ENCODE measurements around the gene CTAGE1.
"Not testable (repeated sequence)": the region's sequence is repeated elsewhere in the genome, so short reads cannot be mapped to it uniquely, and the experiment has no call there.

CTAGE1 gene, protein sequence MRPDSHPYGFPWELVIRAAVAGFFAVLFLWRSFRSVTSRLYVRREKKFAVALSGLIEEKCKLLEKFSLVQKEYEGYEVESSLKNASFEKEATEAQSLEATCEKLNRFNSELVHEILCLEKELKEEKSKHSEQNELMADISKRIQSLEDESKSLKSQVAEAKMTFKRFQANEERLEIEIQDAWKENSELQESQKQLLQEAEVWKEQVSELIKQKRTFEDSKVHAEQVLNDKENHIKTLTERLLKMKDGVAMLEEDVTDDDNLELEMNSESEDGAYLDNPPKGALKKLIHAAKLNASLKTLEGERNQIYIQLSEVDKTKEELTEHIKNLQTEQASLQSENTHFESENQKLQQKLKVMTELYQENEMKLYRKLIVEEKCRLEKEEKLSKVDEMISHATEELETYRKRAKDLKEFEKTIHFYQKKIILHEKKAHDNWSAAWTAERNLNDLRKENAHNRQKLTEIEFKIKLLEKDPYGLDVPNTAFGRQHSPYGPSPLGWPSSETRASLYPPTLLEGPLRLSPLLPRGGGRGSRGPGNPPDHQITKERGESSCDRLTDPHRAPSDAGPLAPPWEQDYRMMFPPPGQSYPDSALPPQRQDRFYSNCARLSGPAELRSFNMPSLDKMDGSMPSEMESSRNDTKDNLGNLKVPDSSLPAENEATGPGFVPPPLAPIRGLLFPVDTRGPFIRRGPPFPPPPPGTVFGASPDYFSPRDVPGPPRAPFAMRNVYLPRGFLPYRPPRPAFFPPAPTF

GRCh38 chr18:22417496-22418188 is at the start of gene CTAGE1:
Gene CTAGE1, minus strand, starts transcription at chr18:22417915. Its CDS starts 104 bp downstream, at chr18:22417811.
- DNase-seq: no peak

DNA sequence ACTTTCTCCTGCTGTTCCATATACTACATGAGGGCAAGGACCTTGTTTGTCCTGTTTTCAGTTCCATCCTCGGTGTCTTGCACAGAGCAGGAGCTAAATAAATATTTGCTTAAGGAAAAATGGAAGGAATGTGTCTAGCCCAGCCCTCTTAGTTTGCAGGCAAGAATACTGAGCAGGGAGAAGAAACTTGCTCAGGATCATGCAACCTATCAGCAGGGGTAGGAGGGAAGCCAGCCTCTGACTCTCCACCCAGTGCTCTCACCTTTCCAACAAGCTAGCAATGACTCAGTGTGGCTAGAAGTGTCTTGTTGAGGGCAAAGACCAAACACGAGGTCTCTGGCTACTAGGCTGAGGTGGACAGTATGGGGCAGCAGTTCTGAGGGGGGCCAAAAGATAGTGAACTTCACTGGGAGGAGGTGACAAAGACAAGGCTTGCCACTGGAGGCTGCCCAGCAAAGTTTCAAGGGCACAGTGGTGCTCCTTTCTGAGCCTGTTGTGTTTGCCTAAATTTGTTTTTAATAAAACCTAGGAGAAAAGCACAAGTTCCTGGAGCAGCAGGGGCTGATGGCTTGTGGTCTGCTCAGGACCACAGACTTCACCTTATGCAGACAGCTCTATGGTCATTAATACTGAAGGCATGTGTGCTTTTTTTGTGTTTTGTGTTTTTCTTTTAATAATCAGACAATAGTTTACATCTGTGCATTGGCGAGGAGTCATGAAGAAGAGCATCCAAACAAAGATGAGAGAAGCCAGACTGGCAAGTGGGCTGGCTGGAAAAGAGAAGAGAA is 49.1 kb upstream of the CTAGE1 start:
- no peak for DNase-seq

GRCh38 chr18:22465859-22466457 is 48.2 kb upstream of the CTAGE1 start:
- DNase-seq: no peak

DNA sequence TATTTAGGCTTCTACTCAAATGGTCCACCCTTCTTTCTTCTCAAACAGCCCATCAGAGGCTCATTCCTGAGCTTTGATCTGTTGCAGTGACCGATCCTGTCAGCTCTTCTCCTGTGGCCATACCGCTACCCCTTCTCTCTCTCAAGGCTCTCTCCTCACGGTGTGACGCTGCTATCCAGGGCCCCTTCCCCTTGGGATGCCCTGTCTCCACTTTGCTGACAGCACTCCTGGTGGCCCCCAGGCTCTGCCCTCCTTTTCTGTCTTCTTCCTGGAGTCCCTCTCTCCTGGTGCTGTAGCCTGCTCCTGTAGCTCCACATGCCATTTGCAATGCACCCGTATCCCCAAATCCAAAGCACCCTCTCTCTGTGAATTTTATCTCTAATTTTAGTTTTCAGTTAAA is 45.4 kb upstream of the CTAGE1 start:
- DNase-seq: no peak

DNA sequence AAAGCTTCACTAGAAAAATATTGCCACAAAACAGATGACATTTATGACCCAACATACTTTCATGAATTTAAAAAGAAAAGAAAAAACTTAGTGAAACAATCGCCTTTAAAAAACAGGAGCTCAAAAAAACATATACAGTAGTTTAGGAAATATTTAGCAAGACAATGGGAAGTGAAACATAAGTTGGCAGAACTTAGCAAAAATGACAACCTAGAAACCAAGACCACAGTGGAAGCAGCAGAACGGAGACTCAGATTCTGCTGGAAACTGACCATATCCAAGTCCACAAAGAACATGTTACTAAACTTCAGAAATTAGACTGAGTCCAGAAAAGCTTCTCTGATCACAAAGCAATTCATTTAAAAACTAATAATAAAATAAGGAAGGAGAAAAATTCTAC is 41.8 kb upstream of the CTAGE1 start:
- no peak for DNase-seq

DNA sequence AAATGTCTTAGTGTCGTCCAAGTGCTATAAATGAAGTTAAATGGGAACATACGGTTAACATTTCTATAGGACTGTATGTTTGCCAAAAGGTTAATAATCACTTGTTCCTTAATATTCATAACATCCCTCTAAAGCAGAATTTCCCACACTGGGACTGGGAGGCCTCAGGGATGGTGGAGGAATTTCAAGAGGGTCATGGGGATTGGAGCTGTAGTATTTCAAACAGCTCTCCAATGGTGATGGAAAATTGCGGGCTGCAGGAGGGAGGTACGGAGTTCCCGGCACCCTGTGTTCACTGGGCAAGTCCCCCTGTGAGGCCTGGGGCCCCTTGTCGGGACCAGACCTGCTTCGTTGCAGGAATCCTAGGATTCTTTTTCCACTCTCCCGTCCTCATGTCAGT is 39.8 kb upstream of the CTAGE1 start:
- DNase-seq: no peak

DNA sequence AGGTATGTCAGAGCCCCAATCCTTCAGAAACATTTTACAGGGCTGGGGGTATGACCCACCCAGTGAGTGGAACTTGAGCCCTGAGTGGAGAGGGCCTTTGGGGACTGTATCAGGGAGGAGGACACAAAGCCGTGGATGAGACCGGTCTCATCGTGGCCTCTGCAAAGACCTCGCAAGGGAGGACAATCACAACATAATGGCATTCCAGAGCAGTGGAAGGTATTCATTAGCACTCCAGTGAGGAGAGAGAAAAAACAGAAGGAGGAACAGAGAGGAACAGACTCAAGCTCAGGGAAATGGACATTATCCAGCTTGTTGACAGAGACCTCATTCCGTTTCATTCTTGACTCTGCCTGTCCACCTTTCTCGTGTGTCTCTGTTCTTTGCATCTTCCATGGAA is 38.8 kb upstream of the CTAGE1 start:
- DNase-seq: no peak

GRCh38 chr18:22456116-22456480 is 38.4 kb upstream of the CTAGE1 start:
- no peak for DNase-seq

DNA sequence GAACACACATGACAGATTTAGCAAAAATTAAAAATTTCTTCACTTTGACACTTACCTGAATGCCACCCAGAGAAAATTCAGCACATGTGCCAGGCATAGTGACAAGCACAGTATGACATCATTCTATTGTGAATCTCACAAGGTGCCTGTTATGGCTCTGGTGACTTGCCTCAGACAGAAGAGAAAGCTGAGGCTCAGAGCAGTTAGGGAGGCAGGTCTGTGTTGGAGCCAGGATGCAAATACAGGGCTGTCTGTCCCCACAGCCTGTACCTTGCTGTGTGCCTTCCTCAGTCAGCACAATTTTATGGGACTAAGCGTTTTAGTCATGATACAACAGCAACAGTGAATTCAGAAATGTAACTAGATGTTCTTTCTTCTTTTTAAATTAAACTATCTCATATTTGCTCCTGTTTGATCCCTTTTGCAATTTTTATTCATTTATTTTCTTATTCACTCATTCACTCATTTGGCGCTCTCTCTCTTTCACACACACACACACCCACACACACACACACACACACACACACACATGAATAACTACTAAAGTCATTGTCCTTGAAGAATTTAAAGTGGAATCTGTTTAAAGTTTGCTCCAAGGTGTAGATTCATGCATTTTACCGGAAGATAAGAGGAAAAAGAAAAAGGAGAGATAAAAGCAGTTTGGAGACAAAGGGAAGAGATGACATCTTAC is 37.9 kb upstream of the CTAGE1 start:
- no peak for DNase-seq

GRCh38 chr18:22453315-22453714 is 35.6 kb upstream of the CTAGE1 start:
- DNase-seq: no peak

DNA sequence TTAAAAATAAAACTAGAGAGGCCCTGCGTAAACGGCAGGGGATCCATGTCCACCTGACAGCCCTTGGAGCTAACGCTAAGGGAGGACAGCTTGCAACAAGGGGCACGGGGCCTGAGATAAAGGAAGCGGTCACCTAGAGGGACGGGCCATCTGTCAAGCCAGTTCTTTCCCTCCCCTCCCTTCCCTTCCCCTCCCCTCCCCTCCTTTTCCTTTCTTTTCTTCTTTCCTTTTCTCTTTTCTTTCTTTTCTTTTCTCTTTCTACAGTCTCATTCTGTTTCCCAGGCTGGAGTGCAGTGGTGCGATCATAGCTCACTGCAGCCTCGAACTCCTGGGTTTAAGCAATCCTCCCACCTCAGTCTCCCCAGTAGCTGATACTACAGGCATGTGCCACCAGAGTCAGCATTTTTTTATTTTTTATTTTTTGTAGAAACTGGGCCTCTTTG is 34.5 kb upstream of the CTAGE1 start:
- no peak for DNase-seq

DNA sequence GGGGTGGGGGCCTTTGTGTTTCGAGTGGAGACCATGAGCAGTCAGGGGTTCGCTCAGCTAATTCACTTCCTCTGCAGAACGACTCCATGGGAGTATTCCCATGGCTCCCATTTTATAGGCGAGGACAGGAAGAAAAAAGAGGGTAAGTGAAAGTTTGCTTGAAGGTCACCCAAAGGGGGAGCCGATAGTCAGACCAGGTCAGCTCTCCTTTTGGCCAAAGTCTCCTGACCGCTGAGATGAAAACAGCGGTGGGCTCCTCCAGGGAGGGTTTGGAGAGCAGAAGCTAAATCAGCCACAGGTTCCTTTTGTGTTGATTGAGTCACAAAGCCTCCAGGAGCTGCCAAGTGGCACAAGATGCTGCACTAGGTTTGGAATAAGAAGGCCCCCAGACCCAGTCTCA is 34.1 kb upstream of the CTAGE1 start:
- DNase-seq: no peak

DNA sequence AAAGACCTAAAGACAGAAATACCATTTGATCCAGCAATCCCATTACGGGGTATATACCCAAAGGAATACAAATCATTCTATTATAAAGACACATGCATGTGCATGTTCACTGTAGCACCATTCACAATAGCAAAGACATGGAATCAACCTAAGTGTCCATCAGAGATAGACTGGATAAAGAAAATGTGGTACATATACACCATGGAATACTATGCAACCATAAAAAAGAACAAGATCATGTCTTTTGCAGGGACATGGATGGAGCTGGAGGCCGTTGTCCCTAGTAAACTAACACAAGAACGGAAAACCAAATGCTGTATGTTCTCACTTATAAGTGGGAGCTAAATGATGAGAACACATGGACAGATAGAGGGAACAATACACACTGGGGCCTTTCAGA is 33.1 kb upstream of the CTAGE1 start:
- DNase-seq: not testable (repeated sequence)

DNA sequence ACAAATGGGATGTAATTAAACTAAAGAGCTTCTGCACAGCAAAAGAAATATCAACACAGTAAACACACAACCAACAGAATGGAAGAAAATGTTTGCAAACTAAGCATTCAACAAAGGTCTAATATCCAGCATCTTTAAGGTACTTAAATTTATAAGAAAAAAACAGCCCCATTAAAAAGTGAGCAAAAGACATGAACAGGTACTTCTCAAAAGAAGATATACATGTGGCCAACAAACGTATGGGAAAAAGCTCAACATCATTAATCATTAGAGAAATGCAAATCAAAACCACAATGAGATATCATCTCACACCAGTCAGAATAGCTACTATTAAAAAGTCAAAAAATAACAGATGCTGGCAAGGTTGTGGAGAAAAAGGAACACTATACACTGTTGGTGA is 32.6 kb upstream of the CTAGE1 start:
- DNase-seq: not testable (repeated sequence)

GRCh38 chr18:22449753-22450152 is 32.0 kb upstream of the CTAGE1 start:
- not testable (repeated sequence) for DNase-seq

GRCh38 chr18:22448238-22448637 is 30.5 kb upstream of the CTAGE1 start:
- DNase-seq: no peak

GRCh38 chr18:22447792-22448191 is 30.1 kb upstream of the CTAGE1 start:
- no peak for DNase-seq

DNA sequence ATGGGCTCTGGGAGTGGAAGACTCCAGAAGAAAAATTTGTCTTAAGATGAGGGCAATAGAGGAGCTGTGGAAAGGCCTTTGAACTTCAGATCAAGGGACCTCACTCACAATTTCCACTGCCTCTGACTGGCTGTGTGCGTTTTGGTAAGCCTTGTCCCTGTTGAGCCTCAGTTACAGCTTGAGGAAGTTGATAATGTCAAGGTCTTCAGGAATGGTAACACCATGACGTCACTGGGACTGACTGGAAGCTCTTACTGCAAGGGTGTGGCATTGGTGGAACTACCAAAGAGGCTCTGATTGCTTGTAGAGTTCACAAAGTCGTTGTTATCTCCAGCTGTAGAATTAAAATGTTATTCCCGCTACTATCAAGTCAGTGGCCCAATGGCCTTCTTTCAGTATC is 29.2 kb upstream of the CTAGE1 start:
- DNase-seq: no peak

DNA sequence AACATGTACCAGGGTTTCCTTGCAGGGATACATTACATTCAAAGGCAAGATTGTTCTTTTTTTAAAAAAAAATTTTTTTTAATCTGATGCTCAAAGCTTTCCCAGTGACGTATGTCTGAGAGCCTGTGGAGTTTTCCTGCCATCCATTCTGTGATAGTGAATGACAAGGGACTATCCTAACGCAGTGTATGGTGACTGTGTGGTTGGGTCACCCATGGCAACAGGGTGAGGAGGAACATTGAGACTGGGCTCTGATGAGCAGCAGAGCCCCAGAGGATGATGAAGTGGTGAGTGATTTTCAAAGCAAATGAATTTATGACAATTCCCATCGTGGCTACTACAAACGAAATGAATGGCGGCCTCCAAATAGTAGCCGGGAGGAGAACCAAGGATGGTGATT is 28.6 kb upstream of the CTAGE1 start:
- no peak for DNase-seq

GRCh38 chr18:22441638-22442037 is 23.9 kb upstream of the CTAGE1 start:
- DNase-seq: no peak

DNA sequence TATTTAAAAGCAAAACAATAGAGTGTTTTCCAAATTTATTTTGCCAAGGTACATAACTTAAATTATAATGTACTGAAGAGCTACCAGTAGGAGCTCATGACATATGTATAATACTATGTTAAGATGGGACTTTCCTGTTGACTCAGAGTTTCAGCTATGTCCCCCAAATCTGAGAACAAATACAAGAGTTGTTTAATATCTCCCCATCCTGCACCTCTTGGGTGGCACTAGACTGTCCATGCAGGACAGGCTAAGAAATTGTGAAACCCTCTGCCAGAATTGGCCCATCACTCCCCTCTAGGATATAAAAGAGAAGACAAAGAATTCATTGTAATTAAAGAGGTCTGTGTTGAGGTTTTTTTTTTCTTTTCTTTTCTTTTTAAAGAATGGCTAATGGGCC is 21.7 kb upstream of the CTAGE1 start:
- no peak for DNase-seq

DNA sequence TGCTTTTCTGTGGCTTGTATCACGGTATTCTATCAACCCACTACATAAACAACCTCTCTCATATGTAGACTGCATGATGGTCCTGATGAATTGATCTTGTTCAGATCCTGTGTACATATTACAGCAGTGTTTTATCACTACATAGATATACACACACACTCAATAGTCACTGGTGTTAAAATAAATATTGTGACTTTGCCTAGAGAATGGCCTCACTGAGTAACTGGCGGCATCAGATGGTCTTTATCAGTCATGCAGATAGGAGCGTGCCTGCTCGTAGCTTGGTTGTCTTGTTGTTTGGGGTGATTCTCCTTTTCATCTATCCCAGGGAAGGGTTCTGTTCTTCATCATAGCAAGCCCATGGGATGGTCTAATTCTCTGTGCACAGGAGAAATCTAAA is 18.4 kb upstream of the CTAGE1 start:
- no peak for DNase-seq

Measured in GOT3 (cell line).